ENCODE data around the gene PAN2.

- TF ChIP-seq TAF1 (IDR thresholded peaks at IDR 0.05; ENCODE audit: low read depth) (no peak), EGR1 (IDR thresholded peaks at IDR 0.05) (no peak)
These were observed 7.7 kb downstream of the PAN2 start for GRCh38 chr12:56326126-56326525.

Measured in Ishikawa (cell line).